SU-DHL-6 (cell line): Measurements from ENCODE around the gene OTULIN.

Experiments used
- EZH2phosphoT487 ChIP-seq: fragments of 200-600 bp; sonication (generic), shearing (Covaris generic); conservative IDR thresholded peaks from 2 replicates; pipeline ENCODE4 v1.6.1; 2018; ENCODE audit warnings: mild to moderate bottlenecking, antibody characterized with exemption, low read length, moderate library complexity, mixed read lengths
- TF ChIP-seq, protein P1 (sequence below): fragments of 200-600 bp; sonication (generic); IDR thresholded peaks from one replicate; pipeline ENCODE4 v1.5.1; 2017; ENCODE audit warnings: antibody characterized with exemption, mild to moderate bottlenecking, low read length, moderate library complexity; ENCODE audit not compliant: insufficient read depth, poor library complexity, severe bottlenecking

DNA sequence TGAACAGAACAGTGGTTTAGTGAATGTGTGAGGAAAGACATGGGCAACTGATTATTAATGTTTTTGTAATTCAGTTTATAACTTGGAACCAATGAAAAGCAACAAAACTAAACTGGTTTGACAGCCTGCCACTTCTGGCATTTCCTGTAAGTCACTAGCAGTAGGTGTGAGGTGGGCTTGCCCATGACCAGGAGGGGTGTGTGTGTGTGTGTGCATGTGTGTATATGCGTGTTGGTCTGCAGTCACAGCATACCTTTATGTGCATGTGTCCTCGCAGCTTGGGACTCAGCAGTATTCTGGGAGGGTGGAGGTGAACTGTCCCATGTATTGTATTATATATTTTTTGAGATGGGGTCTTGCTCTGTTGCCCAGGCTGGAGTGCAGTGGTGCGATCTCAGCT, 32.3 kb downstream of the OTULIN start:
- TF ChIP-seq, protein P1, sequence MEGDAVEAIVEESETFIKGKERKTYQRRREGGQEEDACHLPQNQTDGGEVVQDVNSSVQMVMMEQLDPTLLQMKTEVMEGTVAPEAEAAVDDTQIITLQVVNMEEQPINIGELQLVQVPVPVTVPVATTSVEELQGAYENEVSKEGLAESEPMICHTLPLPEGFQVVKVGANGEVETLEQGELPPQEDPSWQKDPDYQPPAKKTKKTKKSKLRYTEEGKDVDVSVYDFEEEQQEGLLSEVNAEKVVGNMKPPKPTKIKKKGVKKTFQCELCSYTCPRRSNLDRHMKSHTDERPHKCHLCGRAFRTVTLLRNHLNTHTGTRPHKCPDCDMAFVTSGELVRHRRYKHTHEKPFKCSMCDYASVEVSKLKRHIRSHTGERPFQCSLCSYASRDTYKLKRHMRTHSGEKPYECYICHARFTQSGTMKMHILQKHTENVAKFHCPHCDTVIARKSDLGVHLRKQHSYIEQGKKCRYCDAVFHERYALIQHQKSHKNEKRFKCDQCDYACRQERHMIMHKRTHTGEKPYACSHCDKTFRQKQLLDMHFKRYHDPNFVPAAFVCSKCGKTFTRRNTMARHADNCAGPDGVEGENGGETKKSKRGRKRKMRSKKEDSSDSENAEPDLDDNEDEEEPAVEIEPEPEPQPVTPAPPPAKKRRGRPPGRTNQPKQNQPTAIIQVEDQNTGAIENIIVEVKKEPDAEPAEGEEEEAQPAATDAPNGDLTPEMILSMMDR = no peak
- TF ChIP-seq EZH2phosphoT487 = no peak
